ENCODE results near the gene PRR19. TPM values are rescaled to one million over a fixed set of nuclear protein-coding genes. Genes with fewer than 3 reads are reported as not detected.

The PRR19 gene
- total RNA-seq, 1 experiment from 2014 or later, result 0.93 TPM

GRCh38 chr19:42345191-42345812 lies 43.4 kb downstream of the PRR19 start:
- intact Hi-C loops (cut with micrococcal nuclease), result no loop called here
- no TSS peak for BruUV-seq (replicated peaks)

More at GRCh38 chr19:42345191-42345812, 43.4 kb downstream of the PRR19 start:
- H2AFZ ChIP-seq (ENCODE audit: low read depth, low read length, poor library complexity, severe bottlenecking), result no peak overlapping the region
- POLR2A ChIA-PET, result no interaction called here
- no peaks in the 10 kb centered on the region for H4K20me1 ChIP-seq (ENCODE audit: insufficient read depth)
- H3K36me3 ChIP-seq (ENCODE audit: control insufficient read depth in 1 of 2, insufficient read depth in 2 of 2, low read length in 2 of 2), result no peaks in the 10 kb centered on the region; a peak in 1 of 4 replicates
- no peak overlapping the region for H3K27ac ChIP-seq (ENCODE audit: low read depth, low read length)
- RAD21 ChIA-PET (ENCODE audit: low non-redundant PET in 1 of 2, low total read pairs in 2 of 2, uncharacterized antibody in 2 of 2, unreplicated experiment in 2 of 2), result no interaction called here
- no peaks in the 10 kb centered on the region for H3K4me1 ChIP-seq (ENCODE audit: control insufficient read depth in 1 of 2, insufficient read depth in 2 of 2, low read length in 2 of 2)
- H3K4me2 ChIP-seq (ENCODE audit: low read length), result no peak overlapping the region
- H3K9me3 ChIP-seq (ENCODE audit: control insufficient read depth in 1 of 2, insufficient read depth in 1 of 2, low read depth in 1 of 2, low read length in 2 of 2), result no peaks in the 10 kb centered on the region
- H3K4me3 ChIP-seq (replicated peaks in 1 of 2; ENCODE audit: low read depth in 1 of 2, low read length in 2 of 2), result no peak overlapping the region
- H3K79me2 ChIP-seq (ENCODE audit: insufficient read depth, low read length), result no peaks in the 10 kb centered on the region
- no peaks in the 10 kb centered on the region for H3K27me3 ChIP-seq (ENCODE audit: insufficient read depth, low read length)
- TF ChIP-seq JUND (IDR thresholded peaks at IDR 0.05) (no peak), EZH2 (IDR thresholded peaks at IDR 0.05) (no peak), CBX3 (IDR thresholded peaks at IDR 0.05; ENCODE audit: low read depth) (no peak), POLR2A (IDR thresholded peaks at IDR 0.05; ENCODE audit: borderline replicate concordance, extremely low read depth, insufficient read depth, insufficient read length) (no peak), CEBPB (IDR thresholded peaks at IDR 0.05; ENCODE audit: low read depth) (no peak; the same call in 1 of the 2 replicates), ZNF274 (IDR thresholded peaks at IDR 0.05; ENCODE audit: low read depth, low read length) (no peak), SP1 (IDR thresholded peaks at IDR 0.05; ENCODE audit: low read depth) (no peak), SRF (IDR thresholded peaks at IDR 0.05; ENCODE audit: low read depth) (no peak), YY1 (IDR thresholded peaks at IDR 0.05; ENCODE audit: extremely low read depth, insufficient replicate concordance, low read depth, low read length) (no peak), POLR2AphosphoS5 (IDR thresholded peaks at IDR 0.05; ENCODE audit: low read depth, low read length) (no peak), EZH2phosphoT487 (IDR thresholded peaks at IDR 0.05; ENCODE audit: borderline replicate concordance) (no peak), ATF3 (IDR thresholded peaks at IDR 0.05) (no peak), CTCF (IDR thresholded peaks at IDR 0.05 in 2 of 3, conservative IDR thresholded peaks at IDR 0.05 in 1 of 3; ENCODE audit: borderline replicate concordance in 1 of 3, insufficient read depth in 1 of 3, low read depth in 2 of 3, low read length in 2 of 3) (no peak)
- TF ChIP-seq, protein P1, sequence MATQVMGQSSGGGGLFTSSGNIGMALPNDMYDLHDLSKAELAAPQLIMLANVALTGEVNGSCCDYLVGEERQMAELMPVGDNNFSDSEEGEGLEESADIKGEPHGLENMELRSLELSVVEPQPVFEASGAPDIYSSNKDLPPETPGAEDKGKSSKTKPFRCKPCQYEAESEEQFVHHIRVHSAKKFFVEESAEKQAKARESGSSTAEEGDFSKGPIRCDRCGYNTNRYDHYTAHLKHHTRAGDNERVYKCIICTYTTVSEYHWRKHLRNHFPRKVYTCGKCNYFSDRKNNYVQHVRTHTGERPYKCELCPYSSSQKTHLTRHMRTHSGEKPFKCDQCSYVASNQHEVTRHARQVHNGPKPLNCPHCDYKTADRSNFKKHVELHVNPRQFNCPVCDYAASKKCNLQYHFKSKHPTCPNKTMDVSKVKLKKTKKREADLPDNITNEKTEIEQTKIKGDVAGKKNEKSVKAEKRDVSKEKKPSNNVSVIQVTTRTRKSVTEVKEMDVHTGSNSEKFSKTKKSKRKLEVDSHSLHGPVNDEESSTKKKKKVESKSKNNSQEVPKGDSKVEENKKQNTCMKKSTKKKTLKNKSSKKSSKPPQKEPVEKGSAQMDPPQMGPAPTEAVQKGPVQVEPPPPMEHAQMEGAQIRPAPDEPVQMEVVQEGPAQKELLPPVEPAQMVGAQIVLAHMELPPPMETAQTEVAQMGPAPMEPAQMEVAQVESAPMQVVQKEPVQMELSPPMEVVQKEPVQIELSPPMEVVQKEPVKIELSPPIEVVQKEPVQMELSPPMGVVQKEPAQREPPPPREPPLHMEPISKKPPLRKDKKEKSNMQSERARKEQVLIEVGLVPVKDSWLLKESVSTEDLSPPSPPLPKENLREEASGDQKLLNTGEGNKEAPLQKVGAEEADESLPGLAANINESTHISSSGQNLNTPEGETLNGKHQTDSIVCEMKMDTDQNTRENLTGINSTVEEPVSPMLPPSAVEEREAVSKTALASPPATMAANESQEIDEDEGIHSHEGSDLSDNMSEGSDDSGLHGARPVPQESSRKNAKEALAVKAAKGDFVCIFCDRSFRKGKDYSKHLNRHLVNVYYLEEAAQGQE (IDR thresholded peaks at IDR 0.05; ENCODE audit: low read depth), result no peak
- DNase-seq (ENCODE audit: low read depth, low spot score), result no peak
- no peak overlapping the region for H3K9ac ChIP-seq (ENCODE audit: low read length)
- no peaks in the 10 kb centered on the region for H3K9me2 ChIP-seq (ENCODE audit: insufficient read depth)
- CTCF ChIA-PET, result no interaction called here
- no peak for ATAC-seq

Measured in HCT116 (cell line).